ENCODE measurements around the gene SEZ6. TPM values are rescaled to one million over a fixed set of nuclear protein-coding genes. Genes with fewer than 3 reads are reported as not detected.

SEZ6 gene
- total RNA-seq, 2 experiments from 2014 or later = not detected

DNA sequence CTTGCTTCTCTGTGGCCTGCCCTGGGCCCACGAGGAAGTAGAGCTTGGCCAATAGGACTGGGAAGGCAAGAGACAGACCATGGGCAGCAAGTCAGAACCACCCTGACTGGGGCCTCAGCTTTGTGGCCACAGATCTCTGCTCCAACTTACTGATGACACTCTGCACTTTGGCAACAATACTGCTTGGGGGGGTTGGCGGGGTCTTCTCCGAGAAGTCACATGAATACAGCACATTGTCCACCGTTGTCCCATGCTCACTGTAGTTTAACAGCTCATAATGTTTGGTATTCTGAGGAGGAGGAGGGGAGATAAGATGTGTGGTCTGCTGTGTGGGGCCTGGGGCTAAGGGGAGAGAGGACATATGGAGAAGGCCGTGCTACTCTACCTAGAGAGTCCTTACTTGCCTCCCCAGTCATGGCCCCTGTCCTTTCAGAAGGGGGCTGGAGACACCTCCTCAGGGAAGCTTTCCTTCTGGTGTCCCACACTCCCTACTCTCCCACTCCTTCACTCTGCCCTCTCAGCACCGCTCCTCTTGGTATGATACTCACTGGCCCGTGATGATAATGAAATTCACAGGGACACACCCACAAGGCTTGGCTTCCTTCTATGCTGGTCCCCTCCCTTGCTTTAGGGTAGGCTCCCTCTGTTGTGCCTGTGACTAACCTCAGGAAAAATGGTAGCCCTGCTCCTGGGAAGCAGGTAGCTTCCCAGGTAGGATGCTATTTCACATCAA lies 99.0 kb downstream of the SEZ6 start:
- H3K4me3 Mint-ChIP-seq = no peak overlapping the region
- CTCF ChIA-PET = interaction anchor here (1.3 to 5.5 kb wide), 7 partner anchors 10 to 180 kb away, joined by 4 to 44 read pairs (median 5); partner anchors contain the start of gene TLCD1
- peaks cover 10% of the 10 kb centered on the region for H3K4me1 Mint-ChIP-seq (ENCODE audit: low read depth)
- no peak for DNase-seq
- POLR2A ChIA-PET = interaction anchor here (0.8 to 0.9 kb wide), 2 partner anchors 11 to 14 kb away, joined by 3 read pairs; no protein-coding TSS in a partner anchor
- H3K27ac Mint-ChIP-seq = peak overlapping the region; percentile 40
- no peaks in the 10 kb centered on the region for H3K27me3 Mint-ChIP-seq (ENCODE audit: low read depth)
- no peaks in the 10 kb centered on the region for H3K9me3 Mint-ChIP-seq (ENCODE audit: insufficient read depth)
- ATAC-seq = no peak
- H3K36me3 Mint-ChIP-seq (ENCODE audit: low read depth) = peaks cover 50% of the 10 kb centered on the region

DNA sequence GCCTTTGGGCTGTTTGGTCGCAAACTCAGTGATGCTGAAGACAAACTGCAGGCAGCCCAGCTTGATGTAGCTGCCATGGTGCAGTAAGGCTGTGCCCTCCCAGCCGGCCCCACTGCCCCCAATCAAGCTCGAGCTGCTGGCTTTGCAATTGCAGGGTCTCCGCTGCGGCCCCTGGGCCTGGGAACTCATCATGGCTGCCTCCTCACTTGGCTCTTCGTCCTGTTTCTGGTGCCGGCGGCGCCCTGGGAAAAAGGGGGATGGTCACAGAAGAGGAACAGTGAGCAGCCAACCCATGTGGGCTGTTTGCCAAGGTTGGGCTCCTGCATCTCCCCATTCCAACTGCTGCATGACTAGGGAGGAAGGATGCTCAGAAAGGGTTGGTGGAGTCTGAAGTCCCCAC lies 99.6 kb downstream of the SEZ6 start:
- peak overlapping the region; percentile 40 for H3K27ac Mint-ChIP-seq
- no peak for ATAC-seq

More for the DNA sequence above, 99.6 kb downstream of the SEZ6 start:
- H3K36me3 Mint-ChIP-seq (ENCODE audit: low read depth) = peaks cover 50% of the 10 kb centered on the region
- H3K9me3 Mint-ChIP-seq (ENCODE audit: insufficient read depth) = no peaks in the 10 kb centered on the region
- DNase-seq = no peak
- POLR2A ChIA-PET = interaction anchor here (0.8 kb wide), 1 partner anchor 12 kb away, joined by 3 read pairs; no protein-coding TSS in a partner anchor
- CTCF ChIA-PET = interaction anchor here (1.0 to 5.5 kb wide), 3 partner anchors 14 to 142 kb away, joined by 3 to 44 read pairs (median 4); no protein-coding TSS in a partner anchor
- H3K4me1 Mint-ChIP-seq (ENCODE audit: low read depth) = peaks cover 15% of the 10 kb centered on the region
- no peak overlapping the region for H3K4me3 Mint-ChIP-seq
- H3K27me3 Mint-ChIP-seq (ENCODE audit: low read depth) = no peaks in the 10 kb centered on the region

Other genes with a start within 250 kb of the SEZ6 start
- gene FAM222B, start 163.2 kb downstream of the SEZ6 start, total RNA-seq = 10 to 100 TPM; 15.4 to 17.1 TPM
- 10 to 100 TPM; 46.3 to 50.7 TPM for gene ERAL1, start 151.0 kb downstream of the SEZ6 start, total RNA-seq
- 100 to 1,000 TPM; 197 to 198 TPM for gene FLOT2, start 108.3 kb downstream of the SEZ6 start, total RNA-seq
- 10 to 100 TPM; 29.2 to 29.3 TPM for gene DHRS13, start 103.0 kb downstream of the SEZ6 start, total RNA-seq
- 10 to 100 TPM; 66.5 to 67.4 TPM for gene PHF12, start 54.5 kb downstream of the SEZ6 start, total RNA-seq
- gene PIPOX, start 37.1 kb upstream of the SEZ6 start, total RNA-seq = 1 to 10 TPM in 1 of 2 experiments, under 1 TPM in 1; 0.53 to 1.5 TPM
- 10 to 100 TPM; 53.4 to 53.8 TPM for gene MYO18A, start 174.4 kb upstream of the SEZ6 start, total RNA-seq
- not detected for gene CRYBA1, start 240.8 kb upstream of the SEZ6 start, total RNA-seq